Progenitor cell of endocrine pancreas (in vitro differentiated cells): Measurements from ENCODE around the gene MARCHF5. TPM values are rescaled to one million over a fixed set of nuclear protein-coding genes. Genes with fewer than 3 reads are reported as not detected.

ENCODE experiments used
- DNase-seq: peaks from one replicate; pipeline ENCODE4 v3.0.0; 2021; ENCODE audit warnings: low spot score; ENCODE audit not compliant: unreplicated experiment
- H3K27ac Mint-ChIP-seq: 2 replicates; pipeline ENCODE4 v1.8.0; 2021; ENCODE audit warnings: mild to moderate bottlenecking, moderate library complexity, mixed read lengths
- H3K27me3 Mint-ChIP-seq: 2 replicates; pipeline ENCODE4 v1.8.0; 2021; ENCODE audit warnings: mixed read lengths
- H3K36me3 Mint-ChIP-seq: 2 replicates; pipeline ENCODE4 v1.8.0; 2022; ENCODE audit warnings: mixed read lengths; ENCODE audit not compliant: insufficient read depth
- H3K4me1 Mint-ChIP-seq: 2 replicates; pipeline ENCODE4 v1.8.0; 2021; ENCODE audit warnings: low read depth, mixed read lengths
- H3K4me3 Mint-ChIP-seq: 2 replicates; pipeline ENCODE4 v1.8.0; 2021; ENCODE audit warnings: low read depth, mild to moderate bottlenecking, moderate library complexity, mixed read lengths
- H3K9me3 Mint-ChIP-seq: 2 replicates; pipeline ENCODE4 v1.8.0; 2021; ENCODE audit warnings: low read depth, mixed read lengths
- total RNA-seq: library from RNA; stranded (reverse); gene quantifications from 2 replicates; pipeline ENCODE4 v1.2.1, GENCODE V29; 2021
- TF ChIP-seq, protein P1 (sequence below): fragments of 200-600 bp; sonication (generic); IDR thresholded peaks from one replicate; pipeline ENCODE4 v1.5.0; 2021; ENCODE audit warnings: antibody characterized with exemption, mild to moderate bottlenecking; ENCODE audit not compliant: unreplicated experiment

Gene MARCHF5
- total RNA-seq, 1 donor from 2014 or later: 59.9 TPM

DNA sequence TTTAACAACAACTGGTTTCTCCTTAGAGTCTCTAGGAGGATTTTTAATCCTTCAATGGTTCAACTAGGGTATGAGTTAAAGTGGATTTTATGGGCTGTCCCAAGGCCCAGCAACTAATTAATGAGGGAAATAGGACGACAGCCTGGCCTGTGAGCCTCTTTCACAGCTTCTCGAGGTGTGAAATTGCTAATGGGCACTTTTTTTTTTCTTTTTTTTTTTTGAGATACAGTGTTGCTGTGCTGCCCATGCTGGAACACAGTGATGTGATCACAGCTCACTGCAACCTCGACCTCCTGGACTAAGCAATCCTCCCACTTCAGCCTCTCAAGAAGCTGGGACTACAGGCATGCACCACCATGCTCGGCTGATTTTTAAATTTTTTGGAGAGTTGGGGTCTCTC is 87.0 kb downstream of the MARCHF5 start:
- Mint-ChIP-seq H3K4me3 (no peak overlapping the region), H3K9me3 (no peaks in the 10 kb centered on the region), H3K27me3 (no peaks in the 10 kb centered on the region), H3K4me1 (no peaks in the 10 kb centered on the region), H3K36me3 (no peaks in the 10 kb centered on the region), H3K27ac (no peak overlapping the region)
- TF ChIP-seq, protein P1, sequence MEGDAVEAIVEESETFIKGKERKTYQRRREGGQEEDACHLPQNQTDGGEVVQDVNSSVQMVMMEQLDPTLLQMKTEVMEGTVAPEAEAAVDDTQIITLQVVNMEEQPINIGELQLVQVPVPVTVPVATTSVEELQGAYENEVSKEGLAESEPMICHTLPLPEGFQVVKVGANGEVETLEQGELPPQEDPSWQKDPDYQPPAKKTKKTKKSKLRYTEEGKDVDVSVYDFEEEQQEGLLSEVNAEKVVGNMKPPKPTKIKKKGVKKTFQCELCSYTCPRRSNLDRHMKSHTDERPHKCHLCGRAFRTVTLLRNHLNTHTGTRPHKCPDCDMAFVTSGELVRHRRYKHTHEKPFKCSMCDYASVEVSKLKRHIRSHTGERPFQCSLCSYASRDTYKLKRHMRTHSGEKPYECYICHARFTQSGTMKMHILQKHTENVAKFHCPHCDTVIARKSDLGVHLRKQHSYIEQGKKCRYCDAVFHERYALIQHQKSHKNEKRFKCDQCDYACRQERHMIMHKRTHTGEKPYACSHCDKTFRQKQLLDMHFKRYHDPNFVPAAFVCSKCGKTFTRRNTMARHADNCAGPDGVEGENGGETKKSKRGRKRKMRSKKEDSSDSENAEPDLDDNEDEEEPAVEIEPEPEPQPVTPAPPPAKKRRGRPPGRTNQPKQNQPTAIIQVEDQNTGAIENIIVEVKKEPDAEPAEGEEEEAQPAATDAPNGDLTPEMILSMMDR: no peak
- no peak for DNase-seq

DNA sequence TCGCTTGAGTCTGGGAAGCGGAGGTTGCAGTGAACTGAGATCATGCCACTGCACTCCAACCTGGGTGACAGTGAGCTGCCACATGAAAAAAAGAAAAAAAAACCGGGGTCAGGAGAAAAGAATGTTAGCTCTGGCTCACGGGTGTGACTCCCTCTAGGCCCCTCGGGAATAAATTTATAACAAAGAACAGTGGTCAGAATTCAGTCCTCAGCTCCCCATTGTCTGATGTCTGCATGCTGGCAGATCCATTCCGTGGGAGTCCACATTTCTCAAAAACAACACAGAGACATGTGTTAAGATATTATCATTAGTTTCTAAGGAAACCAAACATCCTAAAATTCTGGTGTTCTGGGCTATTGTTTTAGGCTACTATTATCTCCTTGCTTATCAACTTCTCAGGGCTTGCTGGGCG is 90.6 kb downstream of the MARCHF5 start:
- H3K4me1 Mint-ChIP-seq: no peaks in the 10 kb centered on the region
- no peaks in the 10 kb centered on the region for H3K27me3 Mint-ChIP-seq
- TF ChIP-seq, protein P1: no peak
- no peak overlapping the region for H3K27ac Mint-ChIP-seq
- H3K9me3 Mint-ChIP-seq: no peaks in the 10 kb centered on the region
- H3K36me3 Mint-ChIP-seq: no peaks in the 10 kb centered on the region
- no peak overlapping the region for H3K4me3 Mint-ChIP-seq
- DNase-seq: no peak

DNA sequence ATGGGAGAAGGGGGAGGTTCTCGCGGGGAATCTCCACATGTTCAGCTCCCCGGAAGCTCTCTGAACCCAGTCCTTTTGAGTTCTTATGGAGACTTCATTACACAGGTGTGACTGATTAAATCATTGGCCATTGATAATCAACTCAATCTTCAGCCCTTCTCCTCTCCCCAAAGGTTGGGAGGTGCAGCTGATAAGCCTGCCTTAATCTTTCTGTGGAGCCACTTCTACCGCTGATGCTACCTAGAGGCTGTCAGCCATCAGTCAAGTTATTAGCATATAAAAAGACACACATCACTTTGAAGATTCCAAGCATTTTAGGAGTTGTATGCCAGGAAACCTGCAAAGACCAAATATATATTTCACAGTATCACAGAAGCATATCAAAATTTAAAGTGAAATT is 91.7 kb downstream of the MARCHF5 start:
- Mint-ChIP-seq H3K36me3 (no peaks in the 10 kb centered on the region), H3K9me3 (no peaks in the 10 kb centered on the region), H3K4me3 (no peak overlapping the region), H3K27me3 (no peaks in the 10 kb centered on the region), H3K4me1 (no peaks in the 10 kb centered on the region), H3K27ac (no peak overlapping the region)
- TF ChIP-seq, protein P1: no peak
- no peak for DNase-seq

DNA sequence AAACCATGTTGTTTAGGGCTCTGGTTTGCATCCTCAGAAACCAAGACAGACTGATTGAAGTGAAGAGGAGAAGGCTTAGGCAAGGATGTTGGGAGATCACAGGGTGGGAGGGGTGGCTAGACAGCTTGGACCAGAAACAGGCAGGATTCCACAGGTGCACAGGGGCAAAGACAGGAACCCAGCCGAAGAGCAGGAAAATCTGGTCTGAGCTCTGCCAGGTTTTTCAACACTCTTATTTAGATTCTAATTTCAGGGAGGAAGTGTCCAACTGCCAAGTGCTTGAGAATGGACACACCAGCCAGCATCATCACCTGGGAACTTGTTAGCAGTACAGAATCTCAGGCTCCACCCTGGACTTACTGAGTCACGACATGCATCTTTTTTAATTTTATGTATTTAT is 93.8 kb downstream of the MARCHF5 start:
- Mint-ChIP-seq H3K4me1 (no peaks in the 10 kb centered on the region), H3K27ac (no peak overlapping the region), H3K4me3 (no peak overlapping the region), H3K36me3 (no peaks in the 10 kb centered on the region), H3K9me3 (no peaks in the 10 kb centered on the region), H3K27me3 (no peaks in the 10 kb centered on the region)
- DNase-seq: no peak
- TF ChIP-seq, protein P1: no peak

DNA sequence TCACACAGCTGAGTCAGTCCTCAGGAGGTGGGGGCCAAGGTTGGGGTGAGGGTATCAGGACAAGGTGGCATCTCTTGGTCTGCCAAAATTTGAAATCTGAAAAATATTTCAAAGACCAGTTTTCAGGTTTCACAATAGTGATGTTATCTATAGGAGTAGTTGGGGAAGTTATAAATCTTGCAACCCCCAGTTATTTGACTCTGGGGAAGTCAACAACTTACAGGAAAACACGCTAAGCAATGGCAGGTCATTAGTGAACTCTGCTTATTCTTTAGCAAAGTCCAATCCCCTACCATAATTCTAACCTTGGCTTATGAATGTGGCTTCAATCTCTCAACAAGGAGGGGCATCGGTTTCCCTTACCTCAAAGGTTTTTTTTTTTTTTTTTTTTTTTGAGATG is 94.9 kb downstream of the MARCHF5 start:
- no peak overlapping the region for H3K4me3 Mint-ChIP-seq
- H3K36me3 Mint-ChIP-seq: no peaks in the 10 kb centered on the region
- no peaks in the 10 kb centered on the region for H3K9me3 Mint-ChIP-seq
- no peak overlapping the region for H3K27ac Mint-ChIP-seq
- DNase-seq: no peak
- no peaks in the 10 kb centered on the region for H3K27me3 Mint-ChIP-seq
- TF ChIP-seq, protein P1: no peak
- H3K4me1 Mint-ChIP-seq: no peaks in the 10 kb centered on the region
